GM23338 (cell line): Measurements from ENCODE around the gene KIF18B.

ENCODE experiments used
- CREB1 ChIP-seq: fragments of 250-450 bp; sonication (Bioruptor Pico); IDR thresholded peaks from 2 replicates; pipeline ENCODE4 v1.5.0; 2020; ENCODE audit warnings: low read depth, mild to moderate bottlenecking, moderate library complexity
- EZH2 ChIP-seq: fragments of 200-600 bp; sonication (generic); IDR thresholded peaks from one replicate; pipeline ENCODE4 v1.8.0; 2017; ENCODE audit warnings: antibody characterized with exemption, mild to moderate bottlenecking, low read depth; ENCODE audit not compliant: unreplicated experiment
- EZH2phosphoT487 ChIP-seq: fragments of 200-600 bp; sonication (generic); IDR thresholded peaks from one replicate; pipeline ENCODE4 v1.8.1; 2018; ENCODE audit warnings: antibody characterized with exemption; ENCODE audit not compliant: unreplicated experiment
- JUNB ChIP-seq: IDR thresholded peaks from one replicate; pipeline ENCODE4 v1.6.1; 2016; ENCODE audit warnings: antibody characterized with exemption; ENCODE audit not compliant: unreplicated experiment
- POLR2AphosphoS5 ChIP-seq: IDR thresholded peaks from 2 replicates; pipeline ENCODE4 v1.6.1; 2016; ENCODE audit warnings: antibody characterized with exemption, low read depth
- ZNF114 ChIP-seq: fragments of 250-450 bp; sonication (Bioruptor Pico); IDR thresholded peaks from 2 replicates; pipeline ENCODE4 v1.5.0; 2020; ENCODE audit warnings: mild to moderate bottlenecking, moderate library complexity
- TF ChIP-seq, protein P1 (sequence below), 2 experiments: fragments of 200-600 bp in 1 of 2; sonication (generic) in 1 of 2; conservative IDR thresholded peaks; 2 replicates each; pipeline versions ENCODE4 v1.5.1 to v1.6.1; 2016 to 2017; ENCODE audit warnings: antibody characterized with exemption in 2 of 2, low read depth in 2 of 2, mild to moderate bottlenecking in 2 of 2, moderate library complexity in 1 of 2
- TF ChIP-seq, protein P2 (sequence below): IDR thresholded peaks from 2 replicates; pipeline ENCODE4 v1.6.1; 2016; ENCODE audit warnings: antibody characterized with exemption

DNA sequence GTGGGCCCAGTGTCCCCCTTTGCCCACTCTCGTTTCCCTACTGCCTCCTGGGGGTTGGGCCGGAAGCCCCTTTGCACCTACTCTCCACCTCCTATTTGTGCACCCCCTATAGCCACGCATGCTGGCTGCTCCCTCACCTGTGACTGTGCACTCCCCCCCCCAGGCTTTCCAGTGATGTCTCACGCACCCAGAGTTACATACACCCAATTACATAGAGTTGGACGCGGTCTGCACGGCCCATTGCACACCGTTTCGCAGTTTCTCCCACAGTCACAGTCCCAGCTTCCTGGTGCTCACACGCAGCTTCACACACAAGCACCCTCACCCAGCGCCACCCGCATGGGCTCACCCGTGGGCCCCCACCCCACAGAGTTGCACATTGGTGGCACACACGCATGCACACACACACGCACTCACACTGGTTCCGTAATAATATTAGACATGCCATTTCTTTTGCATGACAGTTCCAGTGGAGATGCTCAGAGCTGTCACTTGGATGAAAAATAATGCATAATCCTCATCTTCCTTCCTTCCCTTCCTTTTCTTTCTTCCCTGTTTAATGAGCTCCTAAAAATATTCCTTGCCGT, 42.1 kb upstream of the KIF18B start:
- TF ChIP-seq, protein P1, sequence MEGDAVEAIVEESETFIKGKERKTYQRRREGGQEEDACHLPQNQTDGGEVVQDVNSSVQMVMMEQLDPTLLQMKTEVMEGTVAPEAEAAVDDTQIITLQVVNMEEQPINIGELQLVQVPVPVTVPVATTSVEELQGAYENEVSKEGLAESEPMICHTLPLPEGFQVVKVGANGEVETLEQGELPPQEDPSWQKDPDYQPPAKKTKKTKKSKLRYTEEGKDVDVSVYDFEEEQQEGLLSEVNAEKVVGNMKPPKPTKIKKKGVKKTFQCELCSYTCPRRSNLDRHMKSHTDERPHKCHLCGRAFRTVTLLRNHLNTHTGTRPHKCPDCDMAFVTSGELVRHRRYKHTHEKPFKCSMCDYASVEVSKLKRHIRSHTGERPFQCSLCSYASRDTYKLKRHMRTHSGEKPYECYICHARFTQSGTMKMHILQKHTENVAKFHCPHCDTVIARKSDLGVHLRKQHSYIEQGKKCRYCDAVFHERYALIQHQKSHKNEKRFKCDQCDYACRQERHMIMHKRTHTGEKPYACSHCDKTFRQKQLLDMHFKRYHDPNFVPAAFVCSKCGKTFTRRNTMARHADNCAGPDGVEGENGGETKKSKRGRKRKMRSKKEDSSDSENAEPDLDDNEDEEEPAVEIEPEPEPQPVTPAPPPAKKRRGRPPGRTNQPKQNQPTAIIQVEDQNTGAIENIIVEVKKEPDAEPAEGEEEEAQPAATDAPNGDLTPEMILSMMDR (conservative IDR thresholded peaks at IDR 0.05; ENCODE audit: low read depth in 2 of 2), result no peak
- TF ChIP-seq EZH2phosphoT487, result no peak
- TF ChIP-seq POLR2AphosphoS5, result no peak
- no peak for TF ChIP-seq EZH2
- TF ChIP-seq, protein P2, sequence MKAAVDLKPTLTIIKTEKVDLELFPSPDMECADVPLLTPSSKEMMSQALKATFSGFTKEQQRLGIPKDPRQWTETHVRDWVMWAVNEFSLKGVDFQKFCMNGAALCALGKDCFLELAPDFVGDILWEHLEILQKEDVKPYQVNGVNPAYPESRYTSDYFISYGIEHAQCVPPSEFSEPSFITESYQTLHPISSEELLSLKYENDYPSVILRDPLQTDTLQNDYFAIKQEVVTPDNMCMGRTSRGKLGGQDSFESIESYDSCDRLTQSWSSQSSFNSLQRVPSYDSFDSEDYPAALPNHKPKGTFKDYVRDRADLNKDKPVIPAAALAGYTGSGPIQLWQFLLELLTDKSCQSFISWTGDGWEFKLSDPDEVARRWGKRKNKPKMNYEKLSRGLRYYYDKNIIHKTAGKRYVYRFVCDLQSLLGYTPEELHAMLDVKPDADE, result no peak
- no peak for TF ChIP-seq JUNB
- TF ChIP-seq ZNF114 (CRISPR knock-in tag), result no peak
- no peak for TF ChIP-seq CREB1 (CRISPR knock-in tag)
